Esophagus muscularis mucosa (tissue), 4 donors: ENCODE data around the gene ITGA2. TPM values are rescaled to one million over a fixed set of nuclear protein-coding genes. Genes with fewer than 3 reads are reported as not detected.

Experiments used
- DNase-seq: peaks from one replicate; pipeline ENCODE4 v3.0.0-alpha.2; 2017; ENCODE audit errors: extremely low spot score
- H3K27ac ChIP-seq, 4 donors: fragments of 200-600 bp; sonication (generic); replicated peaks in 1 of 4; 1 replicate in 3 of 4; 2 replicates in 1 of 4; pipeline ENCODE4 v1.5.1; 2016 to 2019; ENCODE audit warnings: mild to moderate bottlenecking in 1 of 4
- H3K27me3 ChIP-seq, 4 donors: fragments of 200-600 bp; sonication (generic); one replicate each; pipeline versions ENCODE4 v1.5.1 to v1.6.0; 2016 to 2019
- H3K36me3 ChIP-seq, 4 donors: fragments of 200-600 bp; sonication (generic); one replicate each; pipeline ENCODE4 v1.5.1; 2016 to 2019
- H3K4me1 ChIP-seq, 4 donors: fragments of 200-600 bp; sonication (generic); one replicate each; pipeline ENCODE4 v1.5.1; 2016 to 2019
- H3K4me3 ChIP-seq, 4 donors: fragments of 200-600 bp; sonication (generic); 1 replicate in 2 of 4; 2 replicates in 2 of 4; pipeline ENCODE4 v1.5.1; 2016 to 2019; ENCODE audit warnings: mild to moderate bottlenecking in 4 of 4, moderate library complexity in 1 of 4
- H3K9me3 ChIP-seq, 4 donors: fragments of 200-600 bp; sonication (generic); 1 replicate in 3 of 4; 2 replicates in 1 of 4; pipeline ENCODE4 v1.5.1; 2016 to 2019
- EP300 ChIP-seq: sonication (generic); formaldehyde crosslinking; IDR thresholded peaks from one replicate; pipeline ENCODE4 v1.6.1; 2017; ENCODE audit warnings: antibody characterized with exemption
- POLR2A ChIP-seq: fragments of 450-650 bp; IDR thresholded peaks from one replicate; pipeline ENCODE4 v1.6.1; 2017; ENCODE audit warnings: antibody characterized with exemption, moderate library complexity, mild to moderate bottlenecking, low read depth
- POLR2AphosphoS5 ChIP-seq, 2 donors: sonication (generic); formaldehyde crosslinking; IDR thresholded peaks; one replicate each; pipeline ENCODE4 v1.6.1; 2017; ENCODE audit warnings: antibody characterized with exemption in 2 of 2
- WGBS: methylation state at CpG from one replicate; pipeline ENCODE4 v1.1.5; 2018; 5-methylcytosine and 5-hydroxymethylcytosine counted together
- intact Hi-C: fragments of 100-400 bp; cut with DNase I; formaldehyde crosslinking; loops from one replicate; pipeline ENCODE4 v1.15.1; 2023
- total RNA-seq, 4 donors: library from RNA; depleted of rRNA; stranded (reverse); fragments of >200 nt; gene quantifications; one replicate each; pipeline versions ENCODE4 v1.1.0 to v1.2.1, GENCODE V29; 2016
- TF ChIP-seq, protein P1 (sequence below), 3 experiments: fragments of 200-600 bp in 2 of 3; fragments of 450-650 bp in 1 of 3; sonication (generic) in 2 of 3; IDR thresholded peaks; one replicate each; pipeline ENCODE4 v1.5.1; 2017 to 2019; ENCODE audit warnings: antibody characterized with exemption in 3 of 3, mild to moderate bottlenecking in 2 of 3, moderate library complexity in 1 of 3

ITGA2 gene
- total RNA-seq, 4 donors from 2014 or later: 5.0 to 9.6 (median 7.8) TPM

DNA sequence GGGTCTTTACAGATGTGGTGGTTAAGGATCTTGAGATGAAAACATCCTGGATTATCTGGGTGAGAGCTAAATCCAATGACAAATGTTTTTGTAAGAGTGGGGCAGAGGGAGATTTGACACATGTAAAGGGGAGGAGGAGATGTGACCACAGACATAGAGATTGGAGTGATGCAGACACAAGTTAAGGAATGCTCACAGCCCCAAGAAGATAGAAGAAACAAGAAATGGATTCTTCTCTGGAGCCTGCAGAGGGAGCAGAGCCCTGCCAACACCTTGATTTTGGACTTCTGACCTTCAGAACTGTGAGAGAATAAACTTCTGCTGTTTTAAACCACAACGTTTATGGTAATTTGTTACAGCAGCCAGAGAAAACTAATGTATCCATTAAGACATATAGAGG is 21.7 kb downstream of the ITGA2 start:
- Histone ChIP-seq H3K9me3 (no peaks in the 10 kb centered on the region), H3K4me3 (no peak overlapping the region), H3K27me3 (no peaks in the 10 kb centered on the region), H3K36me3 (no peaks in the 10 kb centered on the region), H3K4me1 (peaks cover 0 to 11% (median 7%) of the 10 kb centered on the region in 4 donors), H3K27ac (no peak overlapping the region)
- no peak for TF ChIP-seq POLR2A
- TF ChIP-seq POLR2AphosphoS5 (IDR thresholded peaks at IDR 0.05): no peak
- TF ChIP-seq, protein P1, sequence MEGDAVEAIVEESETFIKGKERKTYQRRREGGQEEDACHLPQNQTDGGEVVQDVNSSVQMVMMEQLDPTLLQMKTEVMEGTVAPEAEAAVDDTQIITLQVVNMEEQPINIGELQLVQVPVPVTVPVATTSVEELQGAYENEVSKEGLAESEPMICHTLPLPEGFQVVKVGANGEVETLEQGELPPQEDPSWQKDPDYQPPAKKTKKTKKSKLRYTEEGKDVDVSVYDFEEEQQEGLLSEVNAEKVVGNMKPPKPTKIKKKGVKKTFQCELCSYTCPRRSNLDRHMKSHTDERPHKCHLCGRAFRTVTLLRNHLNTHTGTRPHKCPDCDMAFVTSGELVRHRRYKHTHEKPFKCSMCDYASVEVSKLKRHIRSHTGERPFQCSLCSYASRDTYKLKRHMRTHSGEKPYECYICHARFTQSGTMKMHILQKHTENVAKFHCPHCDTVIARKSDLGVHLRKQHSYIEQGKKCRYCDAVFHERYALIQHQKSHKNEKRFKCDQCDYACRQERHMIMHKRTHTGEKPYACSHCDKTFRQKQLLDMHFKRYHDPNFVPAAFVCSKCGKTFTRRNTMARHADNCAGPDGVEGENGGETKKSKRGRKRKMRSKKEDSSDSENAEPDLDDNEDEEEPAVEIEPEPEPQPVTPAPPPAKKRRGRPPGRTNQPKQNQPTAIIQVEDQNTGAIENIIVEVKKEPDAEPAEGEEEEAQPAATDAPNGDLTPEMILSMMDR (IDR thresholded peaks at IDR 0.05): no peak
- no peak for TF ChIP-seq EP300
- intact Hi-C loops: no loop called here
- 12% methylated on average over 1 of the region's 1 CpG for WGBS
- DNase-seq: no peak

- Histone ChIP-seq H3K27ac (no peak overlapping the region), H3K27me3 (no peaks in the 10 kb centered on the region), H3K4me3 (no peak overlapping the region), H3K36me3 (no peaks in the 10 kb centered on the region), H3K9me3 (no peaks in the 10 kb centered on the region), H3K4me1 (peaks cover 0 to 11% (median 7%) of the 10 kb centered on the region in 4 donors)
- DNase-seq: no peak
- intact Hi-C loops: no loop called here
- WGBS: 86% methylated on average over 1 of the region's 1 CpG
- TF ChIP-seq, protein P1 (IDR thresholded peaks at IDR 0.05): no peak
- TF ChIP-seq POLR2A (no peak), EP300 (no peak), POLR2AphosphoS5 (IDR thresholded peaks at IDR 0.05) (no peak)
These were observed 22.1 kb downstream of the ITGA2 start for GRCh38 chr5:53011233-53011632.

DNA sequence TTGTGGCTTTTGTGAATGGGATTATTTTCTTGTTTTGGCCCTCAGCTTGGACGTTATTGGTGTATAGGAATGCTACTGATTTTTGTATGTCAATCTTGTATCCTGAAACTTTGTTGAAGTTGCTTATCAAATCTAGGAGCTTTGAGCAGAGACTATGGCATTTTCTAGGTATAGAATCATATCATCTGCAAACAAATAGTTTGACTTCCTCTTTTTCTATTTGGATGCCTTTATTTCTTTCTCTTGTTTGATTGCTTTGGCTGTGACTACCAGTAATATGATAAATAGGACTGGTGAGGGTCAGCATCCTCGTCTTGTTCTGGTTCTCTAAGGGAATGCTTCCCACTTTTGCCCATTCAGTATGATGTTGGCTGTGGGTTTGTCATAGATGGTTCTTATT is 24.7 kb downstream of the ITGA2 start:
- WGBS: 85% methylated on average over 2 of the region's 2 CpGs

DNA sequence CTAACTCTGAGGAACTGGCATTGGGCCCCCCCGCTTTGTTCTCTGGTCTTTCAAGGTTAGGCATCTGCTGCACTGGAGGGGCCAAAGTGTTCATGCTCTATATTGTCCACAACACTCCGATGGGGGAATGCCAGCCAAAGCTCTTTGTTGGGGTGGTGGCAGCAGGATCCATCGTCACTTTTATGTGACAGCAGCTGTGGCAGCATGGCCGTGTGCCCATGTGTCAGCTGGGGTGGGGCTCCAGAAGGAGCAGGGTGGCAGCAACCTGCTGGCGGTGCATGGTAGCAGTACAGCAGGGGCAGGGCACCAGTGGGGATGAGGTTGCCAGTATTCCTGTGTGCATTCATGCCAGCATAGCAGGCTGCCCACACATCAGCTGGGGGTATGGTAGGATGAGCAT is 28.2 kb downstream of the ITGA2 start:
- Histone ChIP-seq H3K27me3 (no peaks in the 10 kb centered on the region), H3K9me3 (no peaks in the 10 kb centered on the region), H3K36me3 (no peaks in the 10 kb centered on the region), H3K4me3 (no peak overlapping the region), H3K27ac (no peak overlapping the region), H3K4me1 (no peaks in the 10 kb centered on the region)
- no peak for DNase-seq
- WGBS: 100% methylated on average over 3 of the region's 5 CpGs
- intact Hi-C loops: no loop called here
- no peak for TF ChIP-seq EP300
- TF ChIP-seq, protein P1 (IDR thresholded peaks at IDR 0.05): no peak
- TF ChIP-seq POLR2AphosphoS5 (IDR thresholded peaks at IDR 0.05): no peak
- TF ChIP-seq POLR2A: no peak

More for the DNA sequence above, 24.7 kb downstream of the ITGA2 start:
- TF ChIP-seq EP300 (no peak), POLR2AphosphoS5 (IDR thresholded peaks at IDR 0.05) (no peak), POLR2A (no peak)
- TF ChIP-seq, protein P1 (IDR thresholded peaks at IDR 0.05): no peak
- Histone ChIP-seq H3K4me1 (no peaks in the 10 kb centered on the region), H3K27me3 (no peaks in the 10 kb centered on the region), H3K27ac (no peak overlapping the region), H3K36me3 (no peaks in the 10 kb centered on the region), H3K9me3 (no peaks in the 10 kb centered on the region), H3K4me3 (no peak overlapping the region)
- intact Hi-C loops: no loop called here
- DNase-seq: no peak

DNA sequence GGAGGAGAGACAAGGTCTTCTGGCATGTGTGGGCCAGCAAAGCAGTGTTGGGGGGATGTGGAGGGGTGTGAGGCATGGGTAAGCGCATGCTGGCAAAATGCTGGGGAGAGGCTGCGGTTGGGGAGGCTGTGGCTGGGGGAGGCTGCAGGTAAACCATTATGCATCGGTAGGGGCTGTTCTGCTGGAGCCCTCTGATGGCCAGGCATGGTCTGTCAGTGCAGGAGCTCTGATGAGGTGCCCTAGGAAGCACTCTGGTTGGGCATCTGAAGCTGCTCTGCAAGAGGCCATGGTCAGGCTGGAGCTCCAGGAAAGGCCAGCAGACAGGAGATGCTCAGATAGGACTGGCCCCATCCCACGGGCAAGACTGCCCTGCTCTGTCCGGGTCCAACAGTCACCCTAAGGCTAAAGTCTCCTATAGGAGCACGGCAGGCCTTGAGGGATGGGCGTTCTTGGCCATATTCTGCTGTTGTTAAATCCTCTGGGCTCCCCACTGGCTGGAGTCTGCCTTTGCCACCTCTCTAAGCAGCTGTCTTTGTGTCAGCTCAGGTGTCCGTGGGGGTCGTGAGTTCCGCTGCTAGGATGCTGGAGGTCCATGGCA is 28.7 kb downstream of the ITGA2 start:
- no peak for DNase-seq
- H3K27ac ChIP-seq: no peak overlapping the region
- H3K4me1 ChIP-seq: peaks cover 0 to 1% (median 0%) of the 10 kb centered on the region in 4 donors
- no peaks in the 10 kb centered on the region for H3K36me3 ChIP-seq
- intact Hi-C loops: no loop called here
- H3K27me3 ChIP-seq: no peaks in the 10 kb centered on the region
- no peak overlapping the region for H3K4me3 ChIP-seq
- 100% methylated on average over 3 of the region's 10 CpGs for WGBS
- H3K9me3 ChIP-seq: no peaks in the 10 kb centered on the region
- TF ChIP-seq POLR2AphosphoS5 (IDR thresholded peaks at IDR 0.05) (no peak), EP300 (no peak), POLR2A (no peak)
- TF ChIP-seq, protein P1 (IDR thresholded peaks at IDR 0.05): no peak
